Heart left ventricle (tissue), 13 donors: Measurements from ENCODE around the gene ARL8A.

Source experiments
- POLR2A ChIP-seq, 2 donors: fragments of 450-650 bp; IDR thresholded peaks; one replicate each; pipeline ENCODE4 v1.6.1; 2017; ENCODE audit warnings: antibody characterized with exemption in 2 of 2, mild to moderate bottlenecking in 2 of 2, moderate library complexity in 2 of 2
- TF ChIP-seq, protein P1 (sequence below), 12 donors: fragments of 200-600 bp; sonication (generic) in 4 of 12; IDR thresholded peaks; one replicate each; pipeline versions ENCODE4 v1.5.0 to v1.8.0; 2018 to 2022; ENCODE audit warnings: antibody characterized with exemption in 12 of 12, mild to moderate bottlenecking in 5 of 12
- donor health status: ischemic (EF 13 %, LVEDD 7.1; RV severe dilation, severe dysfunction).
- donor health status: DM: no; HTN: yes; CAD: no.
- donor health status: DM: no; HTN: no; CAD: no.
- donor health status: ischemic (EF 25% LVEDD 6.9; RV normal size, moderate dysfunction).
- donor health status: ischemic (EF 25% LVEDD 5.7; RV mildly dilated, moderate dysfunction).
- donor health status: ischemic (EF 35%, LVEDD 5.7; RV mildly dilated, moderate dysfunction).
- donor health status: nonischemic (EF 11% LVEDD 7.7; RV severe dilation, severe dysfunction).
- donor health status: DM: yes; HTN: yes; CAD: no.
- donor health status: PGD.
- donor health status: ischemic (EF 29% LVEDD 5.4; RV normal size, mild dysfunction).
- donor health status: nonischemic (EF 23%, LVEDD 6.1; RV moderate dilation, normal function).

DNA sequence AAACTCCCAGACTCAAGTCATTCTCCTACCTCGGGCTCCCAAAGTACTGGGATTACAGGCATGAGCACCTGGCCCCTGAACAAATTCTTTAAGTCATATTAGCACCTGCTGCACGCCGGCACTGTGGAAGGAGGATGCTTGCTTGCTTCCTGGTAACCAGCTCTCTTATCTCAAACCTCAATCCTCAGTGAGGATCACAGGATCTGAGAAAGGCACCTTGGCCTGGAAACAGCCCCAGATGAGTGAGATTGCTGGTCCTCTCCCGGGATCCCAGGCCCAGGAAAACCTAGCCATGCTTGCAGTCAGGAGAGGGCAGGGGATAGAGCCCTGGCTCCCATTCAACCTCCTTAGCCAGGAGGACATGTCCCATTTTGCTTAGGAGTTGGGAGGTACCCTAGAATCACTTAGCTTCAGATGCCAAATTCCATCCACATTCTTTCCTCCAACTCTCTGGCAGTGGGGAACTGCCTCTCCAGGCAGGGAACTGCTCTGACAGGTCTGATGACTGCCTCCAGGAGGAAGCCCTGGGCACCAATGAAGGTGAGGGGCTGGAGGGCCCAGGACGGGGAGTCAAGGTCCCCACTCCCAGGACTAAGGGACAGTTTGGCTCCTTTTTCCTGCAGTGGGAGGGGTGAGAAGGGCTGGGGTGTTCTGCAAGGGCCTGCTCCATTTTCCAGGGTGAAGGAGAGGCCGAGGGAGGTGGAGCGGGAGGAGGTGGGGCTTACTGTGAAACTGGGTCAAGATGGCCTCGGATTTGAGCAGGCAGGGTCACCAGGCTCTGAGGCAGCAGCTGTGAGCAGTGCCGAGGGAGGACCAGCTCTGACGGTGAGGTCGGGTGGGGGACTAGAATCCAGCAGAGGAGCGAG lies 12.3 kb downstream of the ARL8A start:
- TF ChIP-seq, protein P1, sequence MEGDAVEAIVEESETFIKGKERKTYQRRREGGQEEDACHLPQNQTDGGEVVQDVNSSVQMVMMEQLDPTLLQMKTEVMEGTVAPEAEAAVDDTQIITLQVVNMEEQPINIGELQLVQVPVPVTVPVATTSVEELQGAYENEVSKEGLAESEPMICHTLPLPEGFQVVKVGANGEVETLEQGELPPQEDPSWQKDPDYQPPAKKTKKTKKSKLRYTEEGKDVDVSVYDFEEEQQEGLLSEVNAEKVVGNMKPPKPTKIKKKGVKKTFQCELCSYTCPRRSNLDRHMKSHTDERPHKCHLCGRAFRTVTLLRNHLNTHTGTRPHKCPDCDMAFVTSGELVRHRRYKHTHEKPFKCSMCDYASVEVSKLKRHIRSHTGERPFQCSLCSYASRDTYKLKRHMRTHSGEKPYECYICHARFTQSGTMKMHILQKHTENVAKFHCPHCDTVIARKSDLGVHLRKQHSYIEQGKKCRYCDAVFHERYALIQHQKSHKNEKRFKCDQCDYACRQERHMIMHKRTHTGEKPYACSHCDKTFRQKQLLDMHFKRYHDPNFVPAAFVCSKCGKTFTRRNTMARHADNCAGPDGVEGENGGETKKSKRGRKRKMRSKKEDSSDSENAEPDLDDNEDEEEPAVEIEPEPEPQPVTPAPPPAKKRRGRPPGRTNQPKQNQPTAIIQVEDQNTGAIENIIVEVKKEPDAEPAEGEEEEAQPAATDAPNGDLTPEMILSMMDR (IDR thresholded peaks at IDR 0.05): no peak
- no peak for TF ChIP-seq POLR2A (IDR thresholded peaks at IDR 0.05)
